Measurements from ENCODE around the gene FRAS1. TPM values are rescaled to one million over a fixed set of nuclear protein-coding genes. Genes with fewer than 3 reads are reported as not detected.

FRAS1 gene
- total RNA-seq, 1 donor from 2014 or later: not detected

DNA sequence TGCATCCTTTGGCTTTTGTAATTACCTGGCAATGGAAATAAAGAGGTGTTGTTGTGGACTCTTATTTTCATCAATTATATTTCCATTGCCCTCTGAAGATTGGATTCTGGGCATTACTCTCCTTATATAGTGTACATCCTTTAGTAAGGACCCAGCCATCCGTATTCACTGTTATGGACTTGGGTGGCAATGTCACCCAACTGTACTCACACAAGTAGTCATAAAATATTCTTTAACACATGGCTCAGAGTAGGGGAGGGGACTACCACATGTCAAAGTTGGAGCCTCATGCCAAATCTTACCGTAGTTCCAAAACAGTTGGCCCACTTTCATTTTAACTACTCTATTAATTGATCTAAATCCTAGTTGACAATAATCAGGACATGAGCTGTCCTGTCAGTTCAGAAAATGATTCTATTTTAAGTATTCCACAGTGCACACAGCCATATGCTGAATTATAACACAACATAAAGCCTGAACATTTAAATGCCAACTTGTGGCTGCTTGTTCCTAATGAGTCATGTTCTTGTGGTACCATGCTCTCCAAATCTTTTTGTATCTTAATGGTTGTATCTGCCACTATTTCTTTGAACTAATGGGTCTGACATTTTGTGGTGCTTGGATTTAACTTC is 4.9 kb downstream of the FRAS1 start:
- Mint-ChIP-seq H3K27me3 (ENCODE audit: low read depth) (peaks cover 49% of the 10 kb centered on the region), H3K9me3 (no peaks in the 10 kb centered on the region), H3K36me3 (ENCODE audit: low read depth) (no peaks in the 10 kb centered on the region), H3K4me3 (ENCODE audit: low read depth) (no peak overlapping the region), H3K27ac (no peak overlapping the region), H3K4me1 (ENCODE audit: low read depth) (peaks cover 19% of the 10 kb centered on the region)
- no peak for DNase-seq (ENCODE audit: low spot score)
- intact Hi-C loops (cut with micrococcal nuclease): no loop called here

DNA sequence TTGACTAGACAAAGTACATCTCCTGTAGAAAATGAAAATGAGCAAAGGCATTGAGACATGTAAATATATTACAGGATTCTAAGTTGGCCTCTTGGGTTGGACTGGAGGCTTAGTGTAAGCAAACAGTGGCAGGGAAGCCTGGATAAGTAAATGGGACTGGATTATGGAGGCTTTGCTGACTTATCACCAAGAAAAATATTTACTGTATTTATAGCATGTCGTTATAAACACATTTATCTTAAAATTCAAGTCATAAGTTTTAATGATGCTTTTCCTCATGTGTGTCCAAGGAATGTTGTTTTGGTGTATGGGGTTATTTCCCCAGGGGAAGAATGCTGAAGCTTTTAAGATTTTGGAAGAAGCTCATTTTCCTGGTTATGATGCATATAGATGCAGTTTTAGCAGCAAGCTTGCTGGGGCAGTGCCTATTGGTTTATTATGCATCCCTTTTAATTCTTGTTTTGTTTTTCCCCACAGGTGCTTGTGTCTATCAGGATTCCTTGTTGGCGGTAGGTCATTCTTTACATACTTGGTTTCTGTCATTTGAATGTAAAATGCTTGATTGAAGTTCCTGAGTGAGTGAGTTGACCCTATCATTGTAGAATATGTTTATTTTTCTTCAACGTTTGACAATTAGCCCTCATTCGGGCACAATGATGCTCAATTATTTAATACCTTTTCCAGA is 8.5 kb downstream of the FRAS1 start:
- intact Hi-C loops (cut with micrococcal nuclease): no loop called here
- no peak for DNase-seq (ENCODE audit: low spot score)
- Mint-ChIP-seq H3K27me3 (ENCODE audit: low read depth) (peaks cover 29% of the 10 kb centered on the region), H3K36me3 (ENCODE audit: low read depth) (no peaks in the 10 kb centered on the region), H3K27ac (no peak overlapping the region), H3K4me1 (ENCODE audit: low read depth) (peaks cover 4% of the 10 kb centered on the region), H3K4me3 (ENCODE audit: low read depth) (no peak overlapping the region), H3K9me3 (no peaks in the 10 kb centered on the region)

DNA sequence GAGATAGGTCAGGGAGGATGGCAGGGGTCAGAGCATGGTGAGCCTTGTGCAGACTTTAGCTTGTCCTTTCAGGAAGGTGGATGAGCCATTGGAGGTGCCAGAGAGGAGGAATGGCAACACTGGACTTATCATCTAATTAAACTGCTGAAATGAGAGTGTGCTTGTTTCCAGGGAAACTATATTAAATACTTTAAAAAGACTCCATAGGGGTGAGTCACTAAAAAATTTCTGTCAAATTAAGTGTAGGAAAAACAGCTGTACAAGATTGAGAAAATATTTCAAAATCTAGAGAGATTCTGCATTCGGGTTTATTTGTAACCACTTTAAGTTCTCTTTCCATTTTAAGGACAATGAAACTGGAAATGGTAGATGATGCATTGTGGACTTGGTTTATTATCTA is 11.4 kb downstream of the FRAS1 start:
- Mint-ChIP-seq H3K4me3 (ENCODE audit: low read depth) (no peak overlapping the region), H3K27me3 (ENCODE audit: low read depth) (peaks cover 20% of the 10 kb centered on the region), H3K36me3 (ENCODE audit: low read depth) (no peaks in the 10 kb centered on the region), H3K4me1 (ENCODE audit: low read depth) (no peaks in the 10 kb centered on the region), H3K27ac (no peak overlapping the region), H3K9me3 (no peaks in the 10 kb centered on the region)
- DNase-seq (ENCODE audit: low spot score): no peak
- intact Hi-C loops (cut with micrococcal nuclease): no loop called here

DNA sequence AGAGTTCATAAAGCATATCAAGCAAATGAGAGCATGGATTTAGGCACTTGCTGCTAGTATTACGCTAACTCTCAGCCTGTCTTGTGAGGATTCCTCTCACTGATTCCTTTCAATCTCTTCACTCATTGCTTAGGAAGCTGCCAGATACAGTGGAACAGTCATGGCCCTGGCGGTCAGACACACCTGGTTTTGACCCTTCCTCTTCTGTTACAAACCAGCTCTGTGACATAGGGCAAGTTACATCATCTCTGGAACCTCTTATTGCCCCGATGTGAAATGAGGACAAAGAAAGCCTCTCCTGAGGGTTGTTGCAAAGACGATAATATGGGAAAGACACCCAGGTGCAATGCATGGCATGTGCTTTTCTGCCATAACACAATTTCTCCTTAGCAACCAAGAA is 12.2 kb downstream of the FRAS1 start:
- no peaks in the 10 kb centered on the region for H3K9me3 Mint-ChIP-seq
- no peak overlapping the region for H3K27ac Mint-ChIP-seq
- H3K4me3 Mint-ChIP-seq (ENCODE audit: low read depth): no peak overlapping the region
- H3K27me3 Mint-ChIP-seq (ENCODE audit: low read depth): peaks cover 20% of the 10 kb centered on the region
- no peak for DNase-seq (ENCODE audit: low spot score)
- intact Hi-C loops (cut with micrococcal nuclease): no loop called here
- H3K36me3 Mint-ChIP-seq (ENCODE audit: low read depth): no peaks in the 10 kb centered on the region
- no peaks in the 10 kb centered on the region for H3K4me1 Mint-ChIP-seq (ENCODE audit: low read depth)

DNA sequence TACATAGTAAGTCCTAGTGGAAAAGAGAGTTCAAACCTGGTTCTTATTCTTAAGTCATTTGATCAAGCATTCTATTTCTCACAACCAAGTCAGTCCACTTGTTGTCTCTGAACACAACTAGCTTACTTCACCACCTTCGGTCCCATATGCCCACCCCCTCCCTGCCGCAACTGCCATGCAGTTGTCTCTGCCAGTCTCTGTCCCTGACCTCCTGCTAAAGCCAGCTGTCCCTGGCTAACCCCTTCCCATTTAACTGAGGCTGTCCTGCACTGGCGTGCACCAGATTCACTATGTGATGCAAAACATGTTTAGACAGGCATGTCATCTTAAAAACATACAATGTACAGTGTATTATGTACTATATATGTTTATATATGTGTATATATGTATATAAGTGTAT is 12.7 kb downstream of the FRAS1 start:
- DNase-seq (ENCODE audit: low spot score): no peak
- H3K4me3 Mint-ChIP-seq (ENCODE audit: low read depth): no peak overlapping the region
- no peaks in the 10 kb centered on the region for H3K9me3 Mint-ChIP-seq
- intact Hi-C loops (cut with micrococcal nuclease): no loop called here
- H3K36me3 Mint-ChIP-seq (ENCODE audit: low read depth): no peaks in the 10 kb centered on the region
- H3K27me3 Mint-ChIP-seq (ENCODE audit: low read depth): peaks cover 23% of the 10 kb centered on the region
- no peak overlapping the region for H3K27ac Mint-ChIP-seq
- H3K4me1 Mint-ChIP-seq (ENCODE audit: low read depth): no peaks in the 10 kb centered on the region

DNA sequence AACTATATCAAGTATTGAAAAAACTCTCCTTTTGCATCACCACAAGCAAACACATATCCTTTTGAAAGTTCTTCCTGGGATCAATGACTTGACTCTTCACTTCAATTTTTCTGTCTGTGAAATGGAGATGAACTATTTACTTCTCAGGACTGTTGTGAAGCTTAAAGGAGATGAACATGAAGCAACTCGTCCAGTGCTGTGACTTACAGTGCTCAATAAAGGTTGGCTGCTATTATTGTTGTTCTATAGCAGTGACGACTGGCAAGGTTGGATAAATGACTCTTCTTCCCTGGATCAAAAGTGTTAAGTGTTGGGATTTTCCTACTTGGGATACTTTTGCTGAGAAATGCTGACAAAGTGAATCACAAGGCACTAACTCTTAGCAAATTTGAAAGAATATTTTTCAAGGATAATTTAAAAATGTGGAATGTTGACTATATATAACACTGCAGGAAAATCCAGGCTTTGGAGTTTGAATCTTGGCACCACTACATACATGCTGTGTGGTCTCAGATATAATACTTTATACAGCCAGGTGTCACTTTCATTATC is 13.7 kb downstream of the FRAS1 start:
- Mint-ChIP-seq H3K27ac (no peak overlapping the region), H3K4me3 (ENCODE audit: low read depth) (no peak overlapping the region), H3K9me3 (no peaks in the 10 kb centered on the region), H3K36me3 (ENCODE audit: low read depth) (no peaks in the 10 kb centered on the region), H3K4me1 (ENCODE audit: low read depth) (no peaks in the 10 kb centered on the region), H3K27me3 (ENCODE audit: low read depth) (peaks cover 26% of the 10 kb centered on the region)
- intact Hi-C loops (cut with micrococcal nuclease): no loop called here
- DNase-seq (ENCODE audit: low spot score): no peak

DNA sequence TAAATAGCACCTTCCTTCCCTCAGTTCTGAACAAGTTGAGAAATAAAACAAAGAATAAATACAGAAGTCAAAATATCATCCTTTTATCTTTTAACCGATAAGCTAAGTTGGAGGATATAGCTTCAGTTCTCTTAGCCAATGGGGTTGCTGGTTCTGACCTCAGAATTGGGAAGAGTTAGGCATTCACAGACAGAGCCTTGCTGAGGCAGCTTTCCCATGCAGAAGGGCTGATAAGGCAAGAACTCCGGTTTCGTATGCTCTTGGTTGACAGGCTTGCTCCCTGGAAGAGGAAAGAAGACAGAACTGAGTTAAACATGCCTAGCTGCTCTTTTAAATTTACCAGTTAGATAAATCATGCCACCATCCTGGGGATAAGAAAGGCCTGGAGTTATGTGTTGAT is 17.6 kb downstream of the FRAS1 start:
- H3K36me3 Mint-ChIP-seq (ENCODE audit: low read depth): no peaks in the 10 kb centered on the region
- intact Hi-C loops (cut with micrococcal nuclease): no loop called here
- no peaks in the 10 kb centered on the region for H3K4me1 Mint-ChIP-seq (ENCODE audit: low read depth)
- no peak for DNase-seq (ENCODE audit: low spot score)
- no peak overlapping the region for H3K4me3 Mint-ChIP-seq (ENCODE audit: low read depth)
- H3K9me3 Mint-ChIP-seq: no peaks in the 10 kb centered on the region
- peaks cover 24% of the 10 kb centered on the region for H3K27me3 Mint-ChIP-seq (ENCODE audit: low read depth)
- no peak overlapping the region for H3K27ac Mint-ChIP-seq

DNA sequence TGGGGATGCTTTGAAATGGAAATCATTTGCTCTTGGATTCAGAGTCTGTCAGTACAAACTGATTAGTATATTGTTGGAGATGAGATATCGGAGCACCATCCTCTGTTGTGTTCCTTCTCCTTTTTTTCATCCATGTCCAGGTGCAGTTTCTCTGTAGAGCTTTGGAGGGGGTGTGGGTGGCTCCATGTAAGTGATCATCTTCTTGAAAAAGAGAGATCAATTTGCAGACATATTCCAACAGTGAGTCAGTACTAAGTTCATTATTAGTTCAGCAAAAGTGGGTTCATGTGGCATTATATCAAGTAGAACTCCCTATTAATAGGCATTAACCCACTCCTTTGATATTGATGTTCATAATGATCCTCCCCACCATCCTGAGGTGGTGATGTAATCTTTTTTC is 18.9 kb downstream of the FRAS1 start:
- H3K9me3 Mint-ChIP-seq: no peaks in the 10 kb centered on the region
- H3K4me1 Mint-ChIP-seq (ENCODE audit: low read depth): no peaks in the 10 kb centered on the region
- H3K4me3 Mint-ChIP-seq (ENCODE audit: low read depth): no peak overlapping the region
- intact Hi-C loops (cut with micrococcal nuclease): no loop called here
- no peak overlapping the region for H3K27ac Mint-ChIP-seq
- no peak for DNase-seq (ENCODE audit: low spot score)
- no peaks in the 10 kb centered on the region for H3K36me3 Mint-ChIP-seq (ENCODE audit: low read depth)
- peaks cover 18% of the 10 kb centered on the region for H3K27me3 Mint-ChIP-seq (ENCODE audit: low read depth)

DNA sequence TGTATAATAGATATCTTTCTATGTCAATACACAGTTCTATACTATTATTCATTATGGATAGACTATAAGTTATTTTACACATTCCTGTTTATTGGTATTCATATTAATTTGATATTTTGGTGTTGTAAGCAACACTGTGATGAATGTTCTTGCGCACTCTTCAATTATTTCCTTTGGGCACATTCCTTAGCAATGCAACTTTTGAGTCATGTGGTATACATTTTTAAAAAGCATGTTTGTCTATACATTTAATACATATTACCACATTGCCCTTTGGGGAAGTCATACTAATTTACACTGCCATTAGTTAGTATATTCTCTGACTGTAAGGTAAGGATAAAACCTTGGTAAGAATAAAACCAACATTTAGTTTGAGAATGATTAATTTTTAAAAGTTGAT is 21.0 kb downstream of the FRAS1 start:
- H3K4me3 Mint-ChIP-seq (ENCODE audit: low read depth): no peak overlapping the region
- no peaks in the 10 kb centered on the region for H3K9me3 Mint-ChIP-seq
- H3K27me3 Mint-ChIP-seq (ENCODE audit: low read depth): peaks cover 13% of the 10 kb centered on the region
- DNase-seq (ENCODE audit: low spot score): no peak
- intact Hi-C loops (cut with micrococcal nuclease): no loop called here
- no peaks in the 10 kb centered on the region for H3K36me3 Mint-ChIP-seq (ENCODE audit: low read depth)
- H3K27ac Mint-ChIP-seq: no peak overlapping the region
- H3K4me1 Mint-ChIP-seq (ENCODE audit: low read depth): no peaks in the 10 kb centered on the region

DNA sequence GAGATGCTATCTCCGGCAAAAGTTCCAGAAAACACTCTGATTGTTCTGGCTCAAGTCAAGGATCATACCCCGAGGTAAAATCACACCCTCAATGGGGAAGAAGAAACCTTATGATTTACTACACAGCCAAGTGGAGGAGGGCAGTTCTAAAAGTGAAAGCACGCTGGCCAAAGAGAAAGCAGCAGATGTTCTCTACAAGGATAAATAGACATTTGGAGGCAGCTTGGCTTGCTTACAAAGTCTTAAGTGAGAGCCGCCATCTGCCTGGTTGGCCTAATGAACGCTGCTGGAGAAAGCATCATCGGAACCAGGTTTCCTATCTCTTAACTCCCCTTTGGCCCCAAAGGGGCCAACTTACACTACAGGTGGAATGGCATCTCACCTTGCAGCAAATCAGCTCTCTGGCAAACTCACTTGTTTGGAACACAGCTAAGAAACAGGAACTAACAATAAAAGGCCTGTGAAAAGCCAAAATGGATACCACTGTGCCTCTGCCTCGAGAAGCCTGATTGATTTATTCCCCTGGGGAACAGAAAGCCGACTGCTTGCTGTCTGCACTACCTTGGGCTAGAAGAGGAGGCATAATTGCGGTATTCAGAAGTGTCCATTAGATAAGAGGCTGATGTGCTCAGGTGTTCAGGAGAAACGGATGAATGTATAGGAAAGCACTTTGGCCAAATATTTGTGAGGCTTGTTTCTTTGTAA is 22.8 kb downstream of the FRAS1 start:
- Mint-ChIP-seq H3K4me3 (ENCODE audit: low read depth) (no peak overlapping the region), H3K27me3 (ENCODE audit: low read depth) (peaks cover 7% of the 10 kb centered on the region), H3K9me3 (no peaks in the 10 kb centered on the region), H3K27ac (no peak overlapping the region), H3K4me1 (ENCODE audit: low read depth) (no peaks in the 10 kb centered on the region), H3K36me3 (ENCODE audit: low read depth) (no peaks in the 10 kb centered on the region)
- DNase-seq (ENCODE audit: low spot score): no peak
- intact Hi-C loops (cut with micrococcal nuclease): no loop called here

DNA sequence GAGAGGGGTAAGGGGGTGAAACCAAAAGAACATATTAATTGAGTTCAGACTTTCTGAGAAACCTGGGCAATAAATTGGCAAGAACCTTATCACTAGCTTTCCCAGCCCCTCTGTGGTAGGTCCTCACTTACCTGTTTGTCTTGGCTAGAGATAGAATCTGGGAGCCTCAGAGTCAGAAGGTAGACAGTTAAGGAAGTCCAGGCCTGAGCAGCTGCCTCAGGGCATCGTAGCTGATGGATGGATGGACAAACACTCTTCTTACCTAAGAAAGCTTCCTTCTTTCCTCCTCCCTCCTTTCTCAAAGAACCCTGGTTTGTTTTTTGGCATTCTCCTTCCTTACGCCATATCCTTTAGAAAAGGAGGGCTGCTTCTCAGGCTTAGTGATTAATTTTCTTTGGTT is 24.4 kb downstream of the FRAS1 start:
- no peaks in the 10 kb centered on the region for H3K36me3 Mint-ChIP-seq (ENCODE audit: low read depth)
- H3K27ac Mint-ChIP-seq: no peak overlapping the region
- no peak overlapping the region for H3K4me3 Mint-ChIP-seq (ENCODE audit: low read depth)
- DNase-seq (ENCODE audit: low spot score): no peak
- no peaks in the 10 kb centered on the region for H3K9me3 Mint-ChIP-seq
- H3K4me1 Mint-ChIP-seq (ENCODE audit: low read depth): no peaks in the 10 kb centered on the region
- peaks cover 5% of the 10 kb centered on the region for H3K27me3 Mint-ChIP-seq (ENCODE audit: low read depth)
- intact Hi-C loops (cut with micrococcal nuclease): no loop called here

DNA sequence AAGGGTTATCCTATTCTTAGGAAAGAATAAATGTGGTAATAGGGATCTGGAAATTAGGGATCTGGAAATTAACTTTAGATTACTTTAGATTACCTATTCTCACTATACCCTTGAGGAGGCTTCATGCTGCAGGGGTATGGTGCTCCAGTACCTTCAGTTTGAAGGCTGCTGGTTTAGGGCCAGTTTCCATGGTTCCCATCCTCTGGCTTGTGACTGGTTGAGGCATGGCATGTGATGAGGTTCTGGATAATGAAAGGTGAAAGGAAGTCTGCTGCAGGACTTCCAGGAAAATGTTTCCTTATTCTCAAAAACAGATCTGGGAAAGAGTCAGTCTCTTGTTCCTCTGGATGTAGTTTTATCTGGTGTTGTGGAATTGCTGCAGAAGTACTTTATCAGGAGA is 25.9 kb downstream of the FRAS1 start:
- H3K36me3 Mint-ChIP-seq (ENCODE audit: low read depth): no peaks in the 10 kb centered on the region
- intact Hi-C loops (cut with micrococcal nuclease): no loop called here

DNA sequence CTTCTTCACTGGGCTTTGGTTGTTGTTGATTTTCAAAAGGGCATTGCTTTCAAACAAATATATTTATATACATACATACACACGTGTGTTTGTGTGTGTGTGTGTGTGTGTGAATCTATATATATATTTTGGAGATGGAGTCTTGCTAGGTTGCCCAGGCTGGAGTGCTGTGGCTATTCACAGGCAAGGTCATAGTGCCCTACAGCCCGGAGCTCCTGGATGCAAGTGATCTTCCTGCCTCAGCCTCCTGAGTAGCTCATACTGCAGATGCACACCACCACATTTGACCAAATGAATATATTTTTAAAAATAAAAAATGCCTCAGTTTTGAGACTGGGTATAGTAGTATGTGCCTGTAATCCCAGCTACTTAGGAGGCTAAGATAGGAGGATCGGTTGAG is 34.4 kb downstream of the FRAS1 start:
- Mint-ChIP-seq H3K27ac (no peak overlapping the region), H3K4me1 (ENCODE audit: low read depth) (no peaks in the 10 kb centered on the region), H3K36me3 (ENCODE audit: low read depth) (no peaks in the 10 kb centered on the region), H3K9me3 (no peaks in the 10 kb centered on the region), H3K27me3 (ENCODE audit: low read depth) (peaks cover 2% of the 10 kb centered on the region), H3K4me3 (ENCODE audit: low read depth) (no peak overlapping the region)
- no peak for DNase-seq (ENCODE audit: low spot score)
- intact Hi-C loops (cut with micrococcal nuclease): no loop called here

More for the DNA sequence above, 25.9 kb downstream of the FRAS1 start:
- H3K9me3 Mint-ChIP-seq: no peaks in the 10 kb centered on the region
- H3K27ac Mint-ChIP-seq: no peak overlapping the region
- peaks cover 5% of the 10 kb centered on the region for H3K27me3 Mint-ChIP-seq (ENCODE audit: low read depth)
- no peak for DNase-seq (ENCODE audit: low spot score)
- no peaks in the 10 kb centered on the region for H3K4me1 Mint-ChIP-seq (ENCODE audit: low read depth)
- no peak overlapping the region for H3K4me3 Mint-ChIP-seq (ENCODE audit: low read depth)
